GM19043 (cell line): ENCODE results near the gene UPK1B.
"Not testable (repeated sequence)": the region's sequence is repeated elsewhere in the genome, so short reads cannot be mapped to it uniquely, and the experiment has no call there.

Source experiments
- ATAC-seq: cut with Tn5 transposase; IDR thresholded peaks from one replicate; pipeline ENCODE4 v1.9.1; 2021; ENCODE audit warnings: low read depth; ENCODE audit not compliant: unreplicated experiment

UPK1B gene

GRCh38 chr3:119243058-119243529 lies 69.7 kb downstream of the UPK1B start:
- ATAC-seq: not testable (repeated sequence)

- ATAC-seq: no peak
These were observed 70.3 kb downstream of the UPK1B start for GRCh38 chr3:119243712-119244111.

GRCh38 chr3:119245778-119246177 lies 72.4 kb downstream of the UPK1B start:
- no peak for ATAC-seq
